ENCODE measurements around the gene ADAMTS2.

The ADAMTS2 gene

DNA sequence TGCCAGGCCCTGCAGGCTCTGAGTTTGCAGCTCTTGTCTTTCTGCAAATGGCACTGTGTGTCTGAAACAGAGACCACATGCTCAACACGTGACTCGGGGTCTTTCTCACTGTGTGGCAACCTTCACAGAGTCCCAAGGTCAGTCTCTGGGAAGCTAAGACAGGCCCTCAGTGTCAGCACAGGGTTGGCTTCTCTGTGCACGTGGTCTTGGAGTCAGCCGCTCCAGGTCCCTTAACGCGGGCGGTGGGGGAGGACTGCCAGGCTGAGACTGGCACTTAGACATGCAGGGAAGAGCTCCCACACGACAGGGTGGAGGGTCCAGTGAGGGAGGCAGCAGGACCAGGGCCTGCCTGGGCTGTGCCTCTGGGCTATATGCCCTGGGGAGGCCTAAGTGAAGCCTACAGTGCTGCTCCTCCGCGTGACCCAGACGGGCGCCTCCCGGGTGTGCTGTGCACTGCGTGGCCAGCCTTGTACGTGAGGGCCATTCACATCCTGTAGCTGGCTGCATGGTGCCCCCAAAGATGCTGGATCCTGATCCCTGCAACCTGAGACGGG, 76.8 kb downstream of the ADAMTS2 start:
- H3K4me3 ChIP-seq (replicated peaks; ENCODE audit: low read depth, low read length), result no peak overlapping the region; the same call in 1 of the 2 replicates
- no peak for TF ChIP-seq CTCF (IDR thresholded peaks at IDR 0.05; ENCODE audit: low read depth, low read length, missing control alignments)
- DNase-seq (ENCODE audit: extremely low read depth, low read depth), result no peak

DNA sequence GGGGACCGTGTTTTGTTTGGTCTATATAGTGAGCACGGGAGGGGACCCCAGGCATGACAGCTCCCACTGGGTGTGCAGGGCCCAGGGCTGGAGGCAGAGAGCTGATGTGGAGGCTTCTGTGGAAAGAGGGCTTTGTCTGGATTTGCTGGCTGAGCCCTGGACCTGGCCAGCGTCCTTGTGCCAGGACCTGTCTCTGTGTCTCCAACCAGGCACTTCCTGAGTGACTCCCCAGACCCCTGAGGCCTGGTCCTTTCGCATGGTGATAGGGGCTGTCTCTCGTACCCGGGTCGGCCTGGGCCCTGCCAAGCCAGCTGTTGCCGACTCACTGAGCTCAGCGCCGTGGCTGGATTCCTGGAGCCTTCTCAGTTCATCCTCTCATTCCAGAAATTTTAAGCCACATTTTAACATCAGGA, 77.6 kb downstream of the ADAMTS2 start:
- TF ChIP-seq CTCF (IDR thresholded peaks at IDR 0.05; ENCODE audit: low read depth, low read length, missing control alignments), result no peak
- DNase-seq (ENCODE audit: extremely low read depth, low read depth), result no peak
- H3K4me3 ChIP-seq (replicated peaks; ENCODE audit: low read depth, low read length), result no peak overlapping the region

GRCh38 chr5:179267071-179267670, 78.1 kb downstream of the ADAMTS2 start:
- TF ChIP-seq CTCF (IDR thresholded peaks at IDR 0.05; ENCODE audit: low read depth, low read length, missing control alignments), result no peak
- no peak for DNase-seq (ENCODE audit: extremely low read depth, low read depth)
- H3K4me3 ChIP-seq (replicated peaks; ENCODE audit: low read depth, low read length), result no peak overlapping the region

DNA sequence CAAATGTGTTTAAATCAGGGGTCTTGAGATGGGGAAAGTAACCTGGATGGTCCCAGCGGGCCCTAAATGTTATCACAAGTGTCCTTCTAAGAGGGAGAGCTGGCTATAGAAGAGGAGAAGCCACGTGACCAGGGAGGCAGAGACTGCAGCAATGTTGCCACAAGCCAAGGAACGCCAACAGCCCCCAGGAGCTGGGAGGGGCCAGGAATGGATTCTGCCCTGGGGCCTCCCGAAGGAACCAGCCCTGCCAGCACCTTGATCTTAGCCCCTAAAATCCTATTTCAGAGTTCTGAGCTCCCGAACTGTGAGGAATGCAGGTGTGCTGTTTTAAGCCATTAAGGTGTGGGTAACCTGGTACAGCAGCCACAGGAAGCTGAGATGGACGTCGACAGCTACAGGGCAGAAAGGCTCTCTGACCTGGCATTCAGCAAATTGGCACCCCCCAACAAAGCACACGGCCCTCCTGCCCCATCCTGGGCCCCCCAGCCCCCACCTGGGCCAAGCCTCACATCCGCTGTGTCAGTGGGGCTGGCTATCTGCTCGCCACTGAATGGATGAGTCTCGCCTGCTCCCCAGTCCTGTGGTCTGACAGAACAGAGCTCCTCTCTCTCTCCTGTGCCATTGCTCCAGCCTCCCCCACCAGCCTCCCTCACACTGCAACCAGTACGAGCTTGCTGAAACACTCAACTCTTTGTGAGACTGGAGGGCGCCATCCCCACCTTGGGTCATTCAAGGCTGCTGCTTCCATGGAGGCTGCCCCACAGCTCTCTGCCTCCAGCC, 78.8 kb downstream of the ADAMTS2 start:
- H3K4me3 ChIP-seq (replicated peaks; ENCODE audit: low read depth, low read length), result no peak overlapping the region
- TF ChIP-seq CTCF (IDR thresholded peaks at IDR 0.05; ENCODE audit: low read depth, low read length, missing control alignments), result no peak
- DNase-seq (ENCODE audit: extremely low read depth, low read depth), result no peak

DNA sequence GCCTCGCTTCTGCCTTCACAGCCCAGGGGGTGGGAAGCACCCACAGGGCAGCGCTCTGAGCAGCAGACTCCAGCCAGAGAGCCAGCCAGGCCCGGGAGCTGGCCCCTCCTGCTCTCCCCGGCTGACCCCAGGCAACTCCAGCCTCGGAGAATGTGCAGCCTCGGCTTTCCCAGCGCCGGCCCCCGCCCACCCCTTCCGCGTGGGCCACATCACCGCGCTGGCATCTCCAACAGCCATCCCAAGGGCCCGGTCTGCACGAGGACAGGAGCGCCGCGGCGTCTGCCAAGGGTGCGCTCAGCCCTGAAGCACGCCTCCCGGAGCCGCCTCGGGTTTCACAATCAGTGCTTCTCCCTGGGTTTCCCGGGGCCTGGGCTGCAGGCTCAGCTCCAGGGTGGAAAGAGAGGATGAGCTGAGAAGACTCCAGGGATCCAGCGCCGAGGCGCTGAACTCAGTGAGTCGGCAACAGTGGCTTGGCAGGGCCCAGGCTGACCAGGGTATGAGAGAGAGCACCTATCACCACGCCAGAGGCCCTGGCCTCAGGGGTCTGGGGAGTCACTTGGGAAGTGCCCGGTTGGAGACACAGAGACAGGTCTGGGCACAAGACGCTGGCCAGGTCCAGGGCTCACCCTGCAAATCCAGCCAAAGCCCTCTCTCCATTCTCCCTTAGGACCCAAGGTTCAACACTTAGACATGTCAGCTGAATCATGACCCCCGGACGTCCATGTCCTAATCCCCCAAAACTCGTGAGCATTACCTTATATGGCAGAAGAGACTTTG, 79.6 kb downstream of the ADAMTS2 start:
- peak; percentile 72 for DNase-seq (ENCODE audit: extremely low read depth, low read depth)
- H3K4me3 ChIP-seq (replicated peaks; ENCODE audit: low read depth, low read length), result 0 out of 2 replicates have a peak overlapping the region, but pooled peaks have one; percentile 0
- TF ChIP-seq CTCF (IDR thresholded peaks at IDR 0.05; ENCODE audit: low read depth, low read length, missing control alignments), result no peak

DNA sequence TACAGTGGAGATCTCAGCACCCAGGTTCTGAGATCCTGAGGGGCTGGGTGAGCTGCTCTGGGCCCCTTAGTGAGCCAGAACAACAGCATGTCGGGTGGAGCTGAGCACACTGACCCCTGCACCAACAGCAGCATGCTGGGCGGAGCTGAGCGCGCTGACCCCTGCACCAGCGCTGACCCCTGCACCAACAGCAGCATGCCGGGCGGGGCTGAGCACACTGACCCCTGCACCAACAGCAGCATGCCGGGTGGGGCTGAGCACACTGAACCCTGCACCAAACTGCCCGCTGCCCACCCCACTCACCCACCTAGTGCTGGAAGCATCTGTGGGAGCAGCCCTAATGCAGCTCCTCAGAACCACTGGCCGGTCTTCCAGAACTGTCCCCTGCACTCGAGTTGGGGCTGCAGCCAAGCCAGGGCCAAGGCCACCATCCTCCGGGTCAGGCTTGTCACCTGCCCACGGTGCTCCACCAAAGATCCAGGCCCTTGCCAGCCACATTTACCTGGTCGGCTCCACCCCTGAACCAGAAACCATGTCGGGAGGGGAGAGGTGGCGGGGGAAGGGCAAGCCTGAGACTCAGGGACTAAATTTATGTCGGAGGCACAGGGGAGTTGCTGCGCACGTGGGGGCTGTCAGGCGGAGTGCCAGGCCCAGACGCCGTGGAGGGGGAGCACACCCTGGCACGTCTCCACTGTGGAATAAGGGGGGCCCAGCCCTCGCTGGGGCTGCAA, 80.3 kb downstream of the ADAMTS2 start:
- TF ChIP-seq CTCF (IDR thresholded peaks at IDR 0.05; ENCODE audit: low read depth, low read length, missing control alignments), result no peak
- 0 out of 2 replicates have a peak overlapping the region, but pooled peaks have one; percentile 0 for H3K4me3 ChIP-seq (replicated peaks; ENCODE audit: low read depth, low read length)
- no peak for DNase-seq (ENCODE audit: extremely low read depth, low read depth)
